AG20443 (cell line): ENCODE data around the gene UQCC2.

Experiments
- DNase-seq: peaks from one replicate; pipeline ENCODE4 v3.0.0; 2012; ENCODE audit warnings: low spot score, mixed read lengths

The UQCC2 gene

GRCh38 chr6:33676416-33677142 is 34.9 kb downstream of the UQCC2 start:
- DNase-seq, result no peak

- DNase-seq, result no peak
Measured at GRCh38 chr6:33675968-33676367, 35.5 kb downstream of the UQCC2 start.

GRCh38 chr6:33673851-33674250 is 37.6 kb downstream of the UQCC2 start:
- DNase-seq, result no peak

GRCh38 chr6:33672808-33673207 is 38.7 kb downstream of the UQCC2 start:
- peak; percentile 95 for DNase-seq

GRCh38 chr6:33671744-33672072 is 39.8 kb downstream of the UQCC2 start:
- DNase-seq, result no peak

- no peak for DNase-seq
Measured at GRCh38 chr6:33670971-33671743, 40.3 kb downstream of the UQCC2 start.

- DNase-seq, result no peak
Measured at GRCh38 chr6:33670086-33670660, 41.3 kb downstream of the UQCC2 start.

- DNase-seq, result no peak
Measured at GRCh38 chr6:33668914-33669313, 42.6 kb downstream of the UQCC2 start.

- no peak for DNase-seq
Measured at GRCh38 chr6:33668328-33668727, 43.2 kb downstream of the UQCC2 start.

GRCh38 chr6:33667776-33668175 is 43.7 kb downstream of the UQCC2 start:
- DNase-seq, result no peak

GRCh38 chr6:33667072-33667471 is 44.4 kb downstream of the UQCC2 start:
- DNase-seq, result no peak

GRCh38 chr6:33665957-33666356 is 45.5 kb downstream of the UQCC2 start:
- DNase-seq, result no peak

- DNase-seq, result no peak
Measured at GRCh38 chr6:33664506-33665057, 46.9 kb downstream of the UQCC2 start.

- DNase-seq, result no peak
Measured at GRCh38 chr6:33663727-33664449, 47.6 kb downstream of the UQCC2 start.

- DNase-seq, result no peak
Measured at GRCh38 chr6:33663028-33663427, 48.5 kb downstream of the UQCC2 start.

GRCh38 chr6:33662318-33662717 is 49.2 kb downstream of the UQCC2 start:
- no peak for DNase-seq

- no peak for DNase-seq
Measured at GRCh38 chr6:33661106-33661838, 50.2 kb downstream of the UQCC2 start.

- DNase-seq, result no peak
Measured at GRCh38 chr6:33659986-33660385, 51.5 kb downstream of the UQCC2 start.

GRCh38 chr6:33658982-33659689 is 52.4 kb downstream of the UQCC2 start:
- no peak for DNase-seq

- no peak for DNase-seq
Measured at GRCh38 chr6:33656844-33657243, 54.7 kb downstream of the UQCC2 start.
